ENCODE results near the gene ASH1L.
A peak's percentile ranks its signal among the peaks of the same experiment; 100 is the strongest.

ASH1L gene

DNA sequence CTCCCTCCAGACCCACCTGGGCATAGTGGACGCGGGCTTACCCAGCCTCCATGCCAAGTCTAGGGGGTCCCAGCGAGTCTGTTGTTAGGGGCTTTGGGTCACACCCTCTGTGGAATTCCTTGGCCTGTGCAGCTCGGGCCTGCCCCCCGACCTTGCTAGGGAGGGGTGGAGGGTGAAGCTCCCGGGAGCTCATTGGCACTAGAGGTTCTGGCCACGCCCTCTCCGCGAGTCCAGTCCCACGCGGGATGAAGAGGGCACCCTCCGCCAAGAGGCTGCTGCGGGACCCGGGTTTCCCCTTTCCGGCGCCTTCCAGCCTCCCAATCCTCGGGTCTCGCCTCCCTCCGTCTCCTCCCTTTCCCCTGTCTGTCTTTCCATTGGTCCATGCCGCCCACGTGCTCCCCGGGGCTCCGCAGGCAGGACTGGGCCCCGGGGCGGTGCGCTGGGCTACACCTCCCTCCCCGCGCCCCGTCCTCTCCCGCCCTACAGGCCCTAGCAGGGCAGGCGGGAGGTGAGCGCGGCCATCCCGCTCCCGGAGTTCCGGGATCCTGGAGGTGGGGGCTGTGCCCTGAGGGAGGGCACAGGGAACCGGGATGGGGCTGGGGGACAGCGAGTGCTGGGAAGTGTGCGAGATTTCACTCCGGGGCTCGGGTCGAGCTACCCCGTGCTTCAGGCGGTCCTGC is 238.4 kb downstream of the ASH1L start:
- intact Hi-C loops (cut with DNase I; ENCODE audit: low total_unique reads), result loop anchor here (5.0 kb wide), 2 partner anchors 47 to 72 kb away; partner anchors contain the start of gene HCN3
- peak; percentile 97 to 99 for DNase-seq
- no peaks in the 10 kb centered on the region for H3K27me3 ChIP-seq
- TF ChIP-seq, protein P1, sequence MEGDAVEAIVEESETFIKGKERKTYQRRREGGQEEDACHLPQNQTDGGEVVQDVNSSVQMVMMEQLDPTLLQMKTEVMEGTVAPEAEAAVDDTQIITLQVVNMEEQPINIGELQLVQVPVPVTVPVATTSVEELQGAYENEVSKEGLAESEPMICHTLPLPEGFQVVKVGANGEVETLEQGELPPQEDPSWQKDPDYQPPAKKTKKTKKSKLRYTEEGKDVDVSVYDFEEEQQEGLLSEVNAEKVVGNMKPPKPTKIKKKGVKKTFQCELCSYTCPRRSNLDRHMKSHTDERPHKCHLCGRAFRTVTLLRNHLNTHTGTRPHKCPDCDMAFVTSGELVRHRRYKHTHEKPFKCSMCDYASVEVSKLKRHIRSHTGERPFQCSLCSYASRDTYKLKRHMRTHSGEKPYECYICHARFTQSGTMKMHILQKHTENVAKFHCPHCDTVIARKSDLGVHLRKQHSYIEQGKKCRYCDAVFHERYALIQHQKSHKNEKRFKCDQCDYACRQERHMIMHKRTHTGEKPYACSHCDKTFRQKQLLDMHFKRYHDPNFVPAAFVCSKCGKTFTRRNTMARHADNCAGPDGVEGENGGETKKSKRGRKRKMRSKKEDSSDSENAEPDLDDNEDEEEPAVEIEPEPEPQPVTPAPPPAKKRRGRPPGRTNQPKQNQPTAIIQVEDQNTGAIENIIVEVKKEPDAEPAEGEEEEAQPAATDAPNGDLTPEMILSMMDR (IDR thresholded peaks at IDR 0.05), result no peak
- H3K4me3 ChIP-seq, result peak overlapping the region; percentile 65 to 91
- peak overlapping the region; percentile 89 to 99 for H3K27ac ChIP-seq
- peaks cover 6 to 33% (median 27%) of the 10 kb centered on the region in 3 donors for H3K36me3 ChIP-seq
- peaks cover 0 to 53% (median 37%) of the 10 kb centered on the region in 4 donors for H3K4me1 ChIP-seq
- H3K9me3 ChIP-seq, result no peaks in the 10 kb centered on the region

DNA sequence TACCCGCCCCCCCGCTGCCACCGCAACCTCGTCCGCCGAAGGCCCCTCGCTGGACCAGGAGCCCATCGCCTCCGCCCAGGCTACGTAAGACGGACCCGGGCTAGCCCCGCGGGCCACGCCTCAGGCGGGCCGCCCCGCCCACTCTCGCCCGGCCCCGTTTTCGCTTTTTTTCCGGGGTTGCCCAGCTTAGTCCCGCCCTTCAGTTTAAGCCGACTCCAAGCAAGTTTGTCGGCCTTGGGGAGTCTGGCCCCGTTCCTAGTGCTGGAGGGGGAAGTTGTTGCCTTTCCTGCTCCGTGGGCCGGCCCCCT is 238.9 kb downstream of the ASH1L start:
- H3K9me3 ChIP-seq, result no peaks in the 10 kb centered on the region
- H3K27me3 ChIP-seq, result no peaks in the 10 kb centered on the region
- H3K4me1 ChIP-seq, result peaks cover 0 to 51% (median 35%) of the 10 kb centered on the region in 4 donors
- TF ChIP-seq, protein P1 (IDR thresholded peaks at IDR 0.05), result no peak
- H3K4me3 ChIP-seq, result peak overlapping the region; percentile 65 to 91
- peak; percentile 88 to 97 for DNase-seq
- peak overlapping the region; percentile 89 to 99 for H3K27ac ChIP-seq
- H3K36me3 ChIP-seq, result peaks cover 4 to 30% (median 22%) of the 10 kb centered on the region in 3 donors
- intact Hi-C loops (cut with DNase I; ENCODE audit: low total_unique reads), result loop anchor here (5.0 kb wide), 2 partner anchors 46 to 71 kb away; partner anchors contain the start of gene HCN3

DNA sequence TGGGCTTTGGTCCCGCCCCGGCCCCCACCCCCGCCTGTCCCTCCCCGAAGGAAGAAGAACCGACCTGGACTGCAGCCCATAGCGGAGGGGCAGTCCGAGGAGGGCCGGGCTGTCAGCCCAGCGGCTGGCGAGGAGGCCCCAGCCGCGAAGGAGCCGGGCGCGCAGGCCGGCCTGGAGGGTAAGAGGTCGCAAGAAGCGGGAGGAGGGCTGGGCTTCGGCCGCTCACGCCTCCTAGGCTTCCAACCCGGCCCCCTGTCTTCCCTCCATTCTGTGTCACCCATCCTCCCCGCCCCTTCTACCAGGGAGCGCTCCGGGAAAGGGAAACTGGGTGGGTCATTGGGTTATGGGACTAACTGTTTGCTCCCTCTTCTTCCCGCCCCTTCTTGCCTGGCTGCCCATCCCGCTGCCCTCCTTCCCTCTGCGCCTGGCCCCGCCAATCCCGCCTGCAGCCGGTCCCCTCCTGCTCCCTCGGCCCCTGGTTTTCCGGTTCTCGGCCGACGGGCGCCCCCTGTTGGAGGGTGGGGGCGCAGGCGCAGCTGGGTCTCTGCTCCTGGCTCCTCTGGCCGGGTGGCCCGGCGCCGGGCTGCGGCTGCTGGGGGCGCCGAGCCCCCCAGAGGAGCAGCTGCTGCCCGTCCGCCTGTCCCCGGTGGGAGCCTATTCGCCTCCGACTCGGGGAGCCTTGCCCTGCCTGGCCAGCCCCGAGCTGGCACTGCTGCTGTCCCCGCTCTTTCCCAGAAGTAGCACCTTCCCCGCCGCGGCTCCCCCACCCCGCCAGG is 239.5 kb downstream of the ASH1L start:
- peak overlapping the region; percentile 65 to 91 for H3K4me3 ChIP-seq
- H3K36me3 ChIP-seq, result peaks cover 0 to 30% (median 17%) of the 10 kb centered on the region in 3 donors
- peak overlapping the region; percentile 89 to 99 for H3K27ac ChIP-seq
- intact Hi-C loops (cut with DNase I; ENCODE audit: low total_unique reads), result loop anchor here (5.0 kb wide), 2 partner anchors 46 to 71 kb away; partner anchors contain the start of gene HCN3
- H3K4me1 ChIP-seq, result peaks cover 0 to 51% (median 33%) of the 10 kb centered on the region in 4 donors
- TF ChIP-seq, protein P1 (IDR thresholded peaks at IDR 0.05), result peak; percentile 95 to 97
- no peaks in the 10 kb centered on the region for H3K9me3 ChIP-seq
- H3K27me3 ChIP-seq, result no peaks in the 10 kb centered on the region
- DNase-seq, result peak; percentile 94 to 98

DNA sequence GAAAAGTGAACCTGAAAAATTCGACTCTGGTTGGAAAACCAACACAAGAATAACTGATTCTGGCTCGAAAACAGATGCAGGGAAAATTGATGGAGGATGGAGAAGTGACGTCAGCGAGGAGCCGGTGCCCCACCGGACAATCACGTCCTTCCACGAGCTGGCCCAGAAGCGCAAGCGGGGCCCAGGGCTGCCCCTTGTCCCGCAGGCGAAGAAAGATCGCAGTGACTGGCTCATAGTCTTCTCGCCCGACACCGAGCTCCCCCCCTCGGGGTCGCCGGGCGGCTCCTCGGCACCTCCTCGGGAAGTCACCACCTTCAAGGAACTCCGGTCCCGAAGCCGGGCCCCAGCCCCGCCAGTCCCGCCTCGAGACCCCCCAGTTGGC is 240.0 kb downstream of the ASH1L start:
- intact Hi-C loops (cut with DNase I; ENCODE audit: low total_unique reads), result loop anchor here (5.0 kb wide), 2 partner anchors 45 to 70 kb away; partner anchors contain the start of gene HCN3
- Histone ChIP-seq H3K4me1 (peaks cover 0 to 51% (median 33%) of the 10 kb centered on the region in 4 donors), H3K9me3 (no peaks in the 10 kb centered on the region), H3K36me3 (peaks cover 0 to 27% (median 11%) of the 10 kb centered on the region in 3 donors), H3K27me3 (no peaks in the 10 kb centered on the region), H3K4me3 (peak overlapping the region; percentile 65 to 91), H3K27ac (peak overlapping the region; percentile 89 to 99)
- no peak for DNase-seq
- TF ChIP-seq, protein P1 (IDR thresholded peaks at IDR 0.05), result no peak

DNA sequence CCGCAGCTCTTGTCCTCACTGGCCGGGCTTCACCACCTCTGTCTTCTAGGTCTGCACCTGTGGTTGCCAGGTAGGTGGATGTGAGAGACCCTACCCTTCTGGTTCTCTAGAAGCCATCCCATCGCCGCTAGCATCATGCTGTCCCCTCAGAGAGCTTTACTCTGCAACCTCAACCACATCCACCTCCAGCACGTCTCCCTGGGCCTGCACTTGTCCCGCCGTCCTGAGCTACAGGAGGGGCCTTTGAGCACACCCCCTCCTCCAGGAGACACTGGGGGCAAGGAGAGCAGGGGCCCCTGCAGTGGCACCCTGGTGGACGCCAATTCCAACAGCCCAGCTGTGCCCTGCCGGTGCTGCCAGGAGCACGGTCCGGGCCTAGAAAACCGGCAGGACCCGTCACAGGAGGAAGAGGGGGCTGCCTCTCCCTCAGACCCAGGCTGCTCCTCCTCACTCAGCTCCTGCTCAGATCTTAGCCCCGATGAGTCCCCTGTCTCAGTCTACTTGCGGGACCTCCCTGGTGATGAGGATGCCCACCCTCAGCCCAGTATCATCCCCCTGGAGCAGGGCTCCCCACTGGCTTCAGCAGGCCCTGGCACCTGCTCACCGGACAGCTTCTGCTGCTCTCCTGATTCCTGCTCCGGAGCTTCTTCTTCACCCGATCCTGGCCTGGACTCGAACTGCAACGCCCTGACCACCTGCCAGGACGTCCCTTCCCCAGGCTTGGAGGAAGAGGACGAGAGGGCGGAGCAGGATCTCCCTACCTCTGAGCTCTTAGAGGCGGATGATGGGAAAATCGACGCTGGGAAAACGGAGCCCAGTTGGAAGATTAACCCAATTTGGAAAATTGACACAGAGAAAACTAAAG is 240.7 kb downstream of the ASH1L start:
- intact Hi-C loops (cut with DNase I; ENCODE audit: low total_unique reads), result loop anchor here (5.0 kb wide), 2 partner anchors 45 to 70 kb away; partner anchors contain the start of gene HCN3
- TF ChIP-seq, protein P1 (IDR thresholded peaks at IDR 0.05), result no peak

More for the DNA sequence above, 240.7 kb downstream of the ASH1L start:
- Histone ChIP-seq H3K4me3 (peak overlapping the region; percentile 65 to 91), H3K9me3 (no peaks in the 10 kb centered on the region), H3K27me3 (no peaks in the 10 kb centered on the region), H3K36me3 (peaks cover 0 to 20% (median 8%) of the 10 kb centered on the region in 3 donors), H3K27ac (peak overlapping the region; percentile 89 to 99), H3K4me1 (peaks cover 0 to 51% (median 33%) of the 10 kb centered on the region in 4 donors)
- DNase-seq, result peak in 1 of 2 donors; percentile 66

Data from tibial artery (tissue), 4 donors.